Activated CD4-positive, alpha-beta T cell treated with anti-CD3 and anti-CD28 coated beads, Interleukin-2, Interleukin-6, amounts not matched to agents 100 ng/mL and 50 ng/mL, durations not matched to agents 16 hours and 8 hours (primary cell): ENCODE measurements around the gene CTRB2.
"Not testable (repeated sequence)": the region's sequence is repeated elsewhere in the genome, so short reads cannot be mapped to it uniquely, and the experiment has no call there.

Experiments used
- DNase-seq: peaks from one replicate; pipeline ENCODE4 v3.0.0-alpha.2; 2020

The CTRB2 gene

DNA sequence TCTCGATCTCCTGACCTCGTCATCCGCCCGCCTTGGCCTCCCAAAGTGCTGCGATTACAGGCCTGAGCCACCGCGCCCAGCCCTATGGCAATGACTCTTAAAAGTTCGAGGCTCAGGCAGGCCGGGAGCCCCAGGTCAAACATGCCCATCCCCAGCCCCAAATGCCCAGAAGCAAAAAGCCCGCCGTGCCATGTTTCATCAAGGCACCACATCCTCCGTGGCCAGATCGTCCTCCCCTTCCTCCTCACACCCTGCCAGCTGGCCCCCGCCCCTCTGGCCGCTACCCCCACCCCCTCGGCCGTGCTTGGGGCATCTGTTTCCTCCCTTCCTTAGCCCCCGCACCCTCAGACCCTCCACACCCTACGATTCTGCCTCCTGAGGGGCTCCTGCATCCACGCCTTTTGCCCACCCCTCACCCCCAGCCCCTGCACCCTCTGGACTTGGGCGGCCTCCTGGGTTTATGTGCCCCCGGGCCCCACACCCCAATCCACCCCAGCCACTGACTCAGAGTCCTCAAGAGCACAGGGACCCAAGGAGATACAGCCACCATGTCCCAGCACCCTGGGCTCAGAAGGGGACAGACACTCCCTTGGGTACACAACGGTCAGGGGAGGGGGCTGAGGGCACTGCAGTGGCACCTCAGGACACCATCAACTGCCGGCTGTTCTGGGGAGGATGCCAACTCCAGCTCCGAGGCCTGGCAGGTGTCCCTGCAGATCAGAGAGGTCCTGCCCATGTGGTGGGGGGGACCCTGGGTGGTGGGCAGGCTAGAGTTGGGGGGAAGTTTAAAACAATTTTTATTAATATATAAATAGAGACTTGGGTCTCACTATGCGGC lies 18.9 kb upstream of the CTRB2 start:
- DNase-seq = no peak

DNA sequence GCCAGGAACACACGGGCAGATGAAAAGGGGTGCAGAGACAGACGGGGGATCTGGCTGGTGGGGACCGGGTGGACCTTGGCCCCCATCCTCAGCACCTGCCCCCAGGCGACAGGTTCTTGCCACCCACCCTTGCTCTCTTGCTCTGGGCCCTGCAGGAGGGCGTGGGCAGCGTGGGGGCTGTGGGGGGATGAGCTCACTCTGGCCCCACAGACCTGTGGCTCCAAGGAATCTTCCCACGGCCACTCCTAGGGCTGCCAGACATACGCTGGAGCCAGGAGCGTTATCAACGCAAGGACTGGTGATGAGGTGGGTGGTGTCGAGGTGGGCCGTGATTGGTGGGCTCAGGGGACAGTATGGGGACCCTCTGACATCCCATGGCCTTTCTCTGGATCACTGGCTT lies 18.1 kb upstream of the CTRB2 start:
- DNase-seq = no peak

DNA sequence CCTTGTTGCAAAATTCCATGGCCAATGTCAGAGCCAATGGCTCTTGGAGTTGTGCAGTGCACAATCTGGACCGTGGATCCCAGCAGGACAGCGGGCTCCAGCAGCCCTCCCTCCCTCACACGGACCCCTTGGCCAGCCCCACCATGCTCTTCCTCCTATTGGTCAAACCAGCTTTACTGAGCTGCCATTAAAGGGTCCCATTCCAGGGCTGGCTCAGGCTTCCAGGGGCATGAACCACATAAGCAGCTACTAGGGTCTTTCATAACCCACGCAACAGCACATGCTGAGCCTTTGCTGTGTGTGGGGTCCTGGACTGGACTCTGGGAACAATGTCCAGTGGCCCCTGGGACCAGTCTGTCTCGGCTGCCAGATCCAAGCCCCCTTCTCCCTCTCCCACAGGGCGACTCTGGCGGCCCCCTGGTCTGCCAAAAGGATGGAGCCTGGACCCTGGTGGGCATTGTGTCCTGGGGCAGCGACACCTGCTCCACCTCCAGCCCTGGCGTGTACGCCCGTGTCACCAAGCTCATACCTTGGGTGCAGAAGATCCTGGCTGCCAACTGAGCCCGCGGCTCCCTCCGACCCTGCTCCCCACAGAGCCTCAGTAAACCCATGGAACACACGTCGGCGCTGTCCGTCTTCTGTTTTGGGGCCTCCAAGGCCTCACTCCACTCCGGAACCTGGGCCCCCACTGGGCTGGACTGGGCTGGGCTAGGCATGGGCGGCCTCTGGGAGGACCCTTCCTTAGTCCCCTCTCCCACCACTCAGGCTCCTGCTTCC lies 17.5 kb upstream of the CTRB2 start:
- no peak for DNase-seq

DNA sequence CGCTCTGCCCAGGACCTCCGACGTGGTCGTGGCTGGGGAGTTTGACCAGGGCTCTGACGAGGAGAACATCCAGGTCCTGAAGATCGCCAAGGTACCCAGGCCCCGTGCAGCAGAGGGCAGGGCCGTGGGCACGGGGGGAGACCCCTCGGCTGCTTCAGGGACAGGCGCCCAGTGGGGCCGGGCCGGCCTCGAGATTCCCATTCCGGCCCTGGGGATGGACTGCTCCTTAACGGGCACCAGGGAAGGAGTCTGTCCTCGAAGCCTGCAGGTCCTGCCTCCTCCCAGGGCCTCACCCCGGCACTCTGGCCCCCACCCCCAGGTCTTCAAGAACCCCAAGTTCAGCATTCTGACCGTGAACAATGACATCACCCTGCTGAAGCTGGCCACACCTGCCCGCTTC lies 16.2 kb upstream of the CTRB2 start:
- DNase-seq = not testable (repeated sequence)

- no peak for DNase-seq
These were observed 15.4 kb upstream of the CTRB2 start for GRCh38 chr16:75222271-75222783.

DNA sequence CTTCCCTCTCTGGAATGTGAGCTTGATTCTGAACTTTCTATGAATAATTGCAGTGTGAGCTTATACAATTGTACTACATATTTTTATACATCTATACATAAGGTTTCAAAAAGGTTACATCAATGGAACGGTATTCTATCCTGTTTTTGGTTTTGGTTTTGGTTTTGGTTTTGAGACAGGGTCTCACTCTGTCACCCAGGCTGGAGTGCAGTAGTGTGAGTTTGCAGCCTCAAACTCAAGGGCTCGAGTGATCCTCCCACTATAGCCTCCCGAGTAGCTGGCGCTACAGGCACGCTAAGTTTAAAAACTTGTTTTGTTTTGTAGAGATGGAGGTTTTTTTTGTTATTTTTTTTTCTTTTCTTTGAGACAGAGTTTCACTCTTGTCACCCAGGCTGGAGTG lies 12.9 kb upstream of the CTRB2 start:
- DNase-seq = no peak

GRCh38 chr16:75219088-75219487 lies 12.1 kb upstream of the CTRB2 start:
- DNase-seq = no peak

DNA sequence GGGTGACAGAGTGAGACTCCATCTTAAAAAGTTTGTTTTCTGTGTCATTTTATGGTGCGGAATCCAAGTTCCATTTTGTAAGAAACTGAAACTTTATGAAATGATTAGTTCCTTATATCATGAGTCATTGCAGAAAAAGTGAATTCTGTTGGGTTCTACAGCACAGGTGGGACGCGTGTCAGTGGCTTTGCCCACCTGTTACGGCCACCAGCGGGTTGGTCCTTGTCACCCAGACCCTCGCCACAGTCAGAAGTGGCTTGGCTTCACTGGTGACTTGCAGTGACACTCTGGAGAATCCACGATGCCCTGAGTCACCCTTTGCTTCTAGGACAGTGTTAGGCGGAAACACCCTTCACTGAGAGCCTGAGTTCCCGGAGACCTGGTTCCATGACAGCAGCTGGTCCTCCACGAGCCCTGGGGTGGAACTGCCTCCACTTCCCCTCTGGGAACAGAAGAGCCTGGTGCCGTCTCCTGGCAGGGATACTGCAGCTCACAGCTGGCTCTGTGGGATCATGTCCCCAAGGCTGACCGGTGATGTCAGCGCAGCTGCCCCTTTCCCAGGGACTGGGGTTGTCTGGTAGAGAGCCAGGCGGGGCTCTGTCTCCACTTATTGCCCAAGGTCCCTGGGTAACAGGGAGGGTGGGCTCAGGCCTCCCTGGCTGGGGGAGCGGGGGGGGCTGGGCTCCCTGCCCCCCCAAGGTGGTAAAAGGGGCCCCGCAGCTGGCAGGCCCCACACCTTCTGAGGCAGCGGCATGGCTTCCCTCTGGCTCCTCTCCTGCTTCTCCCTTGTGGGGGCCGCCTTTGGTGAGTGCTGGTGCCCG lies 11.5 kb upstream of the CTRB2 start, which contains the start of gene CTRB1:
CTRB1 (plus strand) TSS at position 733 of the 821 bp plus-strand sequence; CDS start at position 753, 20 bp downstream.
- no peak for DNase-seq

DNA sequence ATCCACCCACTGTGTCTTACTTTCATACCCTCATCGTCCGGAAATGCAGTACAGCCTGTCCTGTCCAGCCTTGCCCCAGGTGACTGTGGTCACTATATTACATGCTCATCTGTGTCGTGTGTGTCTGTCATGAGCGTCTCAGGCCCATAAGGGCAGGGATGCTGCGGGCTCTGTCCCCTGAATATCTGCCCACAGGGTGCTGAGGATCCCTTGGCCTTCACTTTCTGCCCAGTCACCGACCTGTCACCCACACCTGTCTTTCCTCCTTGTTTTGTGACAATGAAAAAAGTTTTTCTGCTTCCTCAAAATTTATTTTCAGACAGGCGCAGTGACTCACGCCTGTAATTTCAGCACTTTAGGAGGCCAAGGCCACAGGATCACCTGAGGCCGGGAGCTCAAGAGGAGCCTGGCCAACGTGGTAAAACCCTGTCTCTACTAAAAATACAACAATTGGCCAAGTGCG lies 10.5 kb upstream of the CTRB2 start:
- DNase-seq = no peak

DNA sequence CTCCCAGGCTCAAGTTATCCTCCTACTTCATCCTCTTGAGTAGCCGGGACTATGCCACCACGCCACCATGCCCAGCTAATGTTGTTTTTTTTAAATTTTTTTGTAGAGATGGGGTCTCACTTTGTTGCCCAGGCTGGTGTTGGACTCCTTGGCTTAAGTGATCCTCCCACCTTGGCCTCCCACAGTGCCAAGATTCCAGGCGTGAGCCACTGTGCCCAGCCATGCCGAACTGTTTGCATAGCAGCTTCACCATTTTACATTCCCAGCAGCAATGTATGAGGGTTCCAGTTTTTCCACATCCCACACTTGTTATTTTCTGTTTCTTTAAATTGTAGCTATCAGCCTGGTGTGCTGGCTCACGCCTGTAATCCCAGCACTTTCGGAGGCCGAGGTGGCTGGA lies 9.6 kb upstream of the CTRB2 start:
- no peak for DNase-seq

DNA sequence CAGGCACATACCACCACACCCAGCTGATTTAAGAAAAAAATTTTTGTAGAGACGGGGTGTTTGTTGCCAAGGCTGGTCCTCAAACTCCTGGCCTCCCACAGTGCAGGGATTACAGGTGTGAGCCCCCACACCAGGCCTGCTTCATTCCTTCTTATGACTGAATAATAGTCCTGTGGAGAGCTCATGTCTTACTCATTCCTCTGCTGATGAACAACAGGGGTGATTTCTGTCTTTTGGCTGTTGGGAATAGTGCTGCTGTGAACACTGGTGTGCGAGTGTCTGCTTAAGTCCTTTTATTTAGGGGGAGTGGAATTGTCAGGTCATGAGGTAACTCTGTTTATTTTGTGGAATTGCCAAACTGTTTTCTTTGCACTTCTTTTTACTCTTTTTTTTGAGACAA lies 9.2 kb upstream of the CTRB2 start:
- DNase-seq = no peak

DNA sequence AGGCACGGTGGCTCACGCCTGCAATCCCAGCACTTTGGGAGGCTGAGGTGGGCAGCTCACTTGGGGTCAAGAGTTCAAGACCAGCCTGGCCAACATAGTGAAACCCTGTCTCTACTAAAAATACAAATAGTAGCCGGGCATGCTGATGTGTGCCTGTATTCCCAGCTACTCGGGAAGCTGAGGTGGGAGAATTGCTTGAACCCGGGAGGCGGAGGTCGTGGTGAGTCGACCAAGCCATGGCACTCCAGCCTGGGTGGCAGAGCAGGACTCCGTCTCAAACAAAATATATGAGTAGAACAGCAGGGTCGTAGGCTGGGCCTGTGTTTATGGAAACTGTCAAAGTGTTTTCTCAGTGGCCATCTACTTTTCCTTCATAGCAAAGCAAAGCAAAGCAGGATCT lies 4.3 kb upstream of the CTRB2 start:
- DNase-seq = not testable (repeated sequence)

DNA sequence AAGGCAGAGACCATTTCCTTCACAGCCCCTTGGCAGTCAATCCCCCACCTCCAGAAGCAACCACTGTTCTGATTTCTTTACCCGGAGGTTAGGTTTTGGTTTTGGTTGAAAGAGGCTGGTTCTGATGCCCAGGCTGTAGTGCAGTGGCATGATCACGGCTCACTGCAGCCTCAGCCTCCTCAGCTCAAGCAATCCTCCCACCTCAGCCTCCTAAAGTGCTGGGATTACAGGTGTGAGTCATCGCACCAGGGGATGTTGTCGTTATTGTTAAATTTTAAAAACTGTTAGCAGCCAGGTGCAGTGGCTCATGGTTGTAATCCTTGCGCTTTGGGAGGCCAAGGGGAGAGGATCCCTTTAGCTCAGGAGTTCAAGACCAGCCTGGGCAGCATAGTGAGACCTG lies 3.0 kb upstream of the CTRB2 start:
- DNase-seq = no peak

DNA sequence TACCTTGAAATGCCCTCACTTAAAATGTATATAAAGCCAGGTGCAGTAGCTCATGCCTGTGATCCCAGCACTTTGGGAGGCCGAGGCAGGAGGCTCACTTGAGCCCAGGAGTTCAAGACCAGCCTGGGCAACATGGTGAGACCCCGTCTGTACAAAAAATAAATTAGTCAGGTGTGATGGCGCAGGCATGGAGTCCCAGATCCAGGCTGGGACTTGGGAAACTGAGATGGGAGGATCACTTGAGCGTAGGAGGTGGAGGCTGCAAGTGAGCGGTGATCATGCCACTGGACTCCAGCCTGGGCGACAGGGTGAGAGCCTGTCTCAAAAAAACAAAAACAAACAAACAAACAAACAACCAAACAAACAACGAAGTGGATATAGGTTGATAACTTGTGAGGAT lies 2.6 kb upstream of the CTRB2 start:
- DNase-seq = not testable (repeated sequence)

DNA sequence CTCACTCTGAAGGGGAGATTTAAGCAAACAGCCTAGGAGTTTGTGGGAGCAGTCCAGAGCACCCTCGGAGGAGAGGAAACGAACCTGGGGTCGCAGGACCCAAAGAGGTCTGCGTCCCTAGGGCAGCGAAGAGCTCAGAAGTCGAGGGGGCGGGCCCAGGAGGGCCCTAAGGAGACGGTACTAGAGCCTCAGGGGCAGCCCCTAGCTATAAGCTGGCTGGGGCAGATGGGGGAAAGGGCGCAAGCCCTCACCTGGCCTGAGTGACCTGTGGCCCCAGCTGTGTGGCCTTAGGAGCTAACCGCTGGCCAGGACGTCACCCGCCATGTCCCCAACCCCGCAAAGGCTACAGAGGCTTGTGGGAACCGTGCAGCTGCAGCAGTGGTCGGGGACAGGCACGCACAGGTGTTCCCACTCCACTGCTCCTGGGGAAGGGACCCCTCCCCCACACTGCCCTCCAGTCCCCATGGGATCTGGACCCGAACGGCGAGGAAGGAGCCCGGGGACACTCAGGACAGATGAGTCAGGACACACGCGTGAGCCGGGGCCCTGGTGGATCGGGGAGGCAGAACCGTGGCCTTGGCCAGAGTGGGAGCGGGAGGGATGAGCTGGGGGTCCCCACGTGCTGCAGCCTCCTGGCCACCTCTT lies 2.0 kb upstream of the CTRB2 start:
- no peak for DNase-seq

GRCh38 chr16:75208242-75208825 lies 1.4 kb upstream of the CTRB2 start:
- DNase-seq = no peak

GRCh38 chr16:75207831-75208230 lies 870 bp upstream of the CTRB2 start:
- no peak for DNase-seq

DNA sequence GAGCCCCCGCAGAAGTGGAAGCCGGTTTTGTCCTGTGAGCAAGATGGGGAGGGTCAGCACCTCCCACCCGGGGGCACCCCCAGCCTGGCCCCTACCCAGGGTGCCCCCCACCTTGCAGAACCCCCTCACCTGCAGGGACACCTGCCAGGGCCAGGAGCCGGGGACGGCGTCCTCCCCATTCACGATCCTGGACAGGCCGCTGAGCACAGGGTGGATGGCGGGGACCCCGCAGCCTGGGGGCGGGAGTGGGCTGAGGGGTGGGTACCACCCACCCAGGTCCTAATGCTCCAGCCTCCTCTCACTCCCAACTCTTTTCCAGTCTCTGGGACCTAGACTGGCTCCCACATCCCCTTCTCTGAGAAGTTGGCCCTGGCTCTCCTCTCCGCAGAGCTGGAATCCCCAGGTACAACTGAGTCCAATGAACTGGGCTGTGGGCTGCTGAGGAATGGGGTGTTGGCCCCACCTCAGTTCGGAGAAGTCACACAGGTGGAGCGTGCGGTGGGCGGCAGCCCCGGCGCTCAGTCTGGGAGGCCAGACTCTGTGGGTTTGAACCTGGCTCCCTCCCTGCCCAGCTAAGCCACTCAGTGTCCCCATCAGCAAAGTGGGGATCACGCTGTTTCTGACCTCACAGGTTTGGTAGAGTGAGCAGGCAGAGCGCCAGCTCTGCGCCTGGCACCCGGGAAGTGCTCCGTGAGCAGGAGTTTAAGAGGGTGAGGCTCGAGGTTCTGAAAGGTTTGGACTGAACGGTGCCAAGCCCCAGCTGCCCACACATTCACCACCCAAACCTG lies 806 bp downstream of the CTRB2 start:
- not testable (repeated sequence) for DNase-seq

GRCh38 chr16:75205438-75205837 lies 1.5 kb downstream of the CTRB2 start:
- DNase-seq = not testable (repeated sequence)

GRCh38 chr16:75204905-75205304 lies 2.1 kb downstream of the CTRB2 start:
- not testable (repeated sequence) for DNase-seq

- no peak for DNase-seq
These were observed 2.6 kb downstream of the CTRB2 start for GRCh38 chr16:75204410-75204758.
